ENCODE data around the gene CPVL.

The CPVL gene

DNA sequence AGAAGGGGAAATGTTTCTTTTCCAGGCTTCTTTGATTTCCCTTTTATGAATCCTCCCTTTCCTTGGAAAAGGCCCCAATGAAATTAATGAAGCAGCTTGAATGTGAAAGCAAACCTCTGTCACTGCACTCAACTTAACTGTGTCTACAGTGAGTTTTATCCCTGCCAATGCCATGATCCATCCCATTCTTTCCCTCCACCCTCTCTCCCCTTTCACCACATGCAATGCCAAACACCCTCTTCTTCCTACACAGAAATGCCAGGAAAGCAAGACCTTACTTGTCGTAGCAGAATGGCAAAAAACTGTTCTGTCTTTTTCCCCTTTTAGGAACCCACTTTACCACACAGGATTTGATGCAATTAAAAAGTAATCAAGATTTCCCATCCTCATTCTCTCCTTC, 140.9 kb downstream of the CPVL start:
- no peak for TF ChIP-seq ZFX (IDR thresholded peaks at IDR 0.05; ENCODE audit: borderline replicate concordance)
- TF ChIP-seq, protein P1, sequence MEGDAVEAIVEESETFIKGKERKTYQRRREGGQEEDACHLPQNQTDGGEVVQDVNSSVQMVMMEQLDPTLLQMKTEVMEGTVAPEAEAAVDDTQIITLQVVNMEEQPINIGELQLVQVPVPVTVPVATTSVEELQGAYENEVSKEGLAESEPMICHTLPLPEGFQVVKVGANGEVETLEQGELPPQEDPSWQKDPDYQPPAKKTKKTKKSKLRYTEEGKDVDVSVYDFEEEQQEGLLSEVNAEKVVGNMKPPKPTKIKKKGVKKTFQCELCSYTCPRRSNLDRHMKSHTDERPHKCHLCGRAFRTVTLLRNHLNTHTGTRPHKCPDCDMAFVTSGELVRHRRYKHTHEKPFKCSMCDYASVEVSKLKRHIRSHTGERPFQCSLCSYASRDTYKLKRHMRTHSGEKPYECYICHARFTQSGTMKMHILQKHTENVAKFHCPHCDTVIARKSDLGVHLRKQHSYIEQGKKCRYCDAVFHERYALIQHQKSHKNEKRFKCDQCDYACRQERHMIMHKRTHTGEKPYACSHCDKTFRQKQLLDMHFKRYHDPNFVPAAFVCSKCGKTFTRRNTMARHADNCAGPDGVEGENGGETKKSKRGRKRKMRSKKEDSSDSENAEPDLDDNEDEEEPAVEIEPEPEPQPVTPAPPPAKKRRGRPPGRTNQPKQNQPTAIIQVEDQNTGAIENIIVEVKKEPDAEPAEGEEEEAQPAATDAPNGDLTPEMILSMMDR (IDR thresholded peaks at IDR 0.05), result no peak
- no peak overlapping the region for H3K27ac ChIP-seq

DNA sequence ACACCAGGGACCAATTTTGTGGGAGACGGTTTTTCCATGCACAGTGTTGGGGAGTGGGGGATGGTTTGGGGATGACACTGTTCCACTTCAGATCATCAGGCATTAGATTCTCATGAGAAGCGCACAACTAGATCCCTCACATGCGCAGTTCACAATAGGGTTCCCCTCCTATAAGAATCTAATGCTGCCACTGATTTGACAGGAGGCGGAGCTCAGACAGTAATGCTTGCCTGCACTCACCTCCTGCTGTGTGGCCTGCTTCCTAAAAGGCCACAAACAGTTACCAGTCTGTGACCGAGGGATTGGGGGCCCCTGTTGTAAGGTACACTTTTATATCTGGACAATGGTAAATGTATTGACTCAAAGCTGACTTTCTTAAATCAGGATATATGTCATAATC, 142.6 kb downstream of the CPVL start:
- no peak overlapping the region for H3K27ac ChIP-seq
- TF ChIP-seq ZFX (IDR thresholded peaks at IDR 0.05; ENCODE audit: borderline replicate concordance), result no peak
- TF ChIP-seq, protein P1 (IDR thresholded peaks at IDR 0.05), result no peak

DNA sequence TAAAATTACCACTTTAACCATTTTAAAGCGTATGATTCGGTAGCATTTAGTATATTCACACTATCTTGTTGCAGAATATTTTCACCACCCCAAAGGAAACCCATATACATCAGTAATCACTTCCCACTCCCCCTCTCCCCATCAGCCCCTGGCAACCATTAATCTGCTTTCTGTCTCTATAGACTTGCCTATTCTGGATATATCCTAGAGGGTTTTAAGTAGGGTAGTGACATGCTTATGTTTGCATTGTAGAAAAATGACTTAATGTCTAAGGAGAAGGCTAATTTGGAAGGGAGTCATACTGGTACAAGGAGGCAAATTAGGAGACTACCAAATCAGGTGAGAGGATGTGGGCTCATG, 145.6 kb downstream of the CPVL start:
- TF ChIP-seq ZFX (IDR thresholded peaks at IDR 0.05; ENCODE audit: borderline replicate concordance), result no peak
- TF ChIP-seq, protein P1 (IDR thresholded peaks at IDR 0.05), result no peak

DNA sequence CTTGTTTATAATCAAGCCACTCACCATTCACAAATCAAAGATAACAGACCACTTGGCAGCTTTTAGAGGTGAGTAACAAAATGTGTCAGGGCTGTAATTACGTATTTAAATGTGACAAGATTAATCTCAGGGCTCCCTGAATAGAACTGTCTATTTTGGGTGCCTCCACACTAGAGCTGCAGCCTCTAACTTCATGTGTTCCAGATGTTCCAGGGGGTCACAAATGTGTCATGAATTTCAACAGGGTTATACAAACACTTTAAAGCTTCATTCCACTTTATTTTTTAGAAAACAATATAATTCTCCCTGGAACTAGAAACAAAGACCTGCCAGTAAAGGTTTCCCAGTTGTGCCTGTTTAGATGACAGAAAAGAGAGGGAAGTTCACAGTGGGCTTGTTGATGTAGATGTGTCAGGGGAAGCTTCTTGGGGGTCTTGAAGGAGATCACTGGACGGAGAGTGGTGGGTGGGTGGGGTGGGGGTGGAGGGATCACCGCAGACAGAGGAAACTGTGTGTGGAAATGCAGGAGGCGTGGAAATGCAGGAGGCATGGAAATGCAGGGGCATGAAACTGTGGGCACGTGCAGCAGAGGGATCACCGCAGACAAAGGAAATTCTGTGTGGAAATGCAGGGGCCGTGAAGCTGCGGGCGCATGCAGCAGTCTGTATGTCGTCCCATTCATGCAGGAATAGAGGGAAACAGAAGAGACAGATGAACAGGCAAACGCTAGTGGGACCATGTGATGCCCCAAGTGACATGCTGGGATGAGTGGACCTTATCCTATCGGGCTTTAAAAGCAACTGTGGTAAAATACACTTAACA, 146.2 kb downstream of the CPVL start:
- TF ChIP-seq ZFX (IDR thresholded peaks at IDR 0.05; ENCODE audit: borderline replicate concordance), result no peak
- TF ChIP-seq, protein P1 (IDR thresholded peaks at IDR 0.05), result no peak
- H3K27ac ChIP-seq, result no peak overlapping the region

More for the DNA sequence above, 145.6 kb downstream of the CPVL start:
- no peak overlapping the region for H3K27ac ChIP-seq

DNA sequence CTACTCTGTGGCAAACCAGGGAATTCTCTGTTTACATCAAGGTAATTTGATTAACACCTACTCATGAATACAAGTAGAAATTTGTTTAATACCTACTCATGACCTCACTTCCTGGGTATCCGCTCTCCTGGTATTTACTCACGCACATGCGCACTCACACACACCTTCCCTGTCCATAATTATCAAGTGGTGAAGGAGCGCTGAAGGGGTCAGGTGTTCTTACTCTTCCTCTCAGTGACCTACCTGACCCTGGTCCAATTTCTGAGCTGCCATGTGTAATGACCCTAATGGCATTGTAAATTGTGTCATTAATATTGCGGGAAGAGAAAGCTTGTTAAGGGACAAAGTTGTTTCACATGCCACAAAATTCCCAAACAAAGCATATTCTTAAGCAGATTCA, 146.9 kb downstream of the CPVL start:
- no peak overlapping the region for H3K27ac ChIP-seq
- TF ChIP-seq, protein P1 (IDR thresholded peaks at IDR 0.05), result no peak
- no peak for TF ChIP-seq ZFX (IDR thresholded peaks at IDR 0.05; ENCODE audit: borderline replicate concordance)

DNA sequence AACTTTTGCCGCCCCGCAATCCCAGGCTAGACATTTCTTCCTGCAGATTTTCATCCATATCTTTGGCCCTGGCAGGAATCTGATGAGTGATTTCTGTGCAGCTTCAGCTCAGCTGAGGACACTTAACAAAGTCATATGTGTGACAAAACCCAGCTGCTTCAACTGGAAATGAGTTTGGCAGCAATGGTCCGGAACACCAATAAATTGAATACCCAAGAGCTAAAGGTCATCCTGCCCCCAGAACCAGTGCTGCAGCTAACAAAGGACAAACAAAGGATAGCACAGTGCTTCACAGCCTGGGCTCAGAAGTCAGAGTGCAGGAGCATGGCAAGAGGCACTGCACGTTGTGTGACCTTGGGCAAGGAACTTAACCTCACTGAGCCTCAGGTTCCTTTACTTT, 148.2 kb downstream of the CPVL start:
- TF ChIP-seq, protein P1 (IDR thresholded peaks at IDR 0.05), result no peak
- no peak for TF ChIP-seq ZFX (IDR thresholded peaks at IDR 0.05; ENCODE audit: borderline replicate concordance)
- H3K27ac ChIP-seq, result no peak overlapping the region

DNA sequence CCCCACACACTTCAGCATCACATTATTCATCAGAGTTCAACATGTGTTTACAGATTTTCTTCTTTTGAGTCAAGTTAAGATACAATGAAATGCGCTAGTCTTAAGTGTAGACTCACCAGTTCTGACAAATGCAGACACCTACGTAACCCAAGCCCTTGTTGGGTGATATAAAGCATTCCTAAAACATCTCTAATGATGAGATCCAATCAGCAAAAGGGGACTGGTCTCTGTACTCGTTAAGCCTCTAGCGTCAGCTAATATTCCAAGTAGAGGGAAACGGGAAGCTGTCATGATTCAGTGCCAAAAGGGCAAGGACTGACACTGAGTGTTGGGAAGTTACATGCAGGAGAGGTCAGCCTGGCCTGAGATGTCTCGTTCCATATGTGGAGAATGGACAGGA, 149.5 kb downstream of the CPVL start:
- H3K27ac ChIP-seq, result no peak overlapping the region
- no peak for TF ChIP-seq ZFX (IDR thresholded peaks at IDR 0.05; ENCODE audit: borderline replicate concordance)
- TF ChIP-seq, protein P1 (IDR thresholded peaks at IDR 0.05), result no peak
